ENCODE measurements around the gene FOXE3.

GRCh38 chr1:47385020-47385419 is 31.1 kb upstream of the FOXE3 start:
- TF ChIP-seq CTCF (IDR thresholded peaks at IDR 0.05; ENCODE audit: low read depth, low read length, poor library complexity, severe bottlenecking), result no peak
- no peak for TF ChIP-seq EZH2phosphoT487 (IDR thresholded peaks at IDR 0.05; ENCODE audit: borderline replicate concordance, low read length)
